ENCODE results near the gene STX19. TPM values are rescaled to one million over a fixed set of nuclear protein-coding genes. Genes with fewer than 3 reads are reported as not detected.
A peak's percentile ranks its signal among the peaks of the same experiment; 100 is the strongest.

Gene STX19
- total RNA-seq (0.16 and 0.47 TPM in 2 replicates), polyA plus RNA-seq (0.12 TPM in 1 of 2 replicates, not detected in the other)

DNA sequence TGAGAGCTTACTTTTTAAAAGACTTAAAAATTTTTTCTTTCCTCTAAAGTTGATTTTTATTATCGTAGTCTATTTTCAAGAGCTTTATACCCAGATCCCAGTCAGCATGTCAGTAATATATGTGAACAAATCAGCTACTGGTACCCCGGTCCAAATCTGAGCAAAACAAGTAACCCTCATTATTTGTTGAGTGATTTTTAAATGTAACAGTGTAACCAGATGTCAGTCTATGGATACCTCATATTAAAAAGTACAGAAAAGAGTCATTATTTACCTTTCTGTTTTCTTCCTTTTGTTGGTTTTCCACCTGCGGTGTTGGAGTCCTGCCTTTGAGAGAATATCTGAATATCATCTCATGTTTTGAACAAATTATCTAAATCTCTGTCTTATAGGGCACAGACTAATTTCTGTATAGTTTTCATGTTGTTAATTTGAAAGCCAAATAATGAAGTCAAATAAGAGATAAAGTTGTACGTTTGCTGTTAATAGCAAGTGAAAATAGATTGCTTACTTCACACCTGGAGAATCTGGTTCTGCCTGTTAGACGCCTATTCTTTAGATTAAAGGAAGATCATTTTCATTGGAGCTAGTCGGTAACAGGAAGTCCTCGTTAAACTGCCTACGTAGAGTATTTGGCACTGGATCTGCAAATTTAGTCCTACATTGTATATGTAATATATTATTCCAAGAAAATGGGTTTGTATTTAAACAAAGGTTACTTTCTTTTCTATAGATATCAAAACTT is at the start of gene STX19:
STX19 (minus strand) TSS at position 505 of the 745 bp plus-strand sequence. CDS start 13,328 bp downstream, outside the sequence.
- TF ChIP-seq, protein P1, sequence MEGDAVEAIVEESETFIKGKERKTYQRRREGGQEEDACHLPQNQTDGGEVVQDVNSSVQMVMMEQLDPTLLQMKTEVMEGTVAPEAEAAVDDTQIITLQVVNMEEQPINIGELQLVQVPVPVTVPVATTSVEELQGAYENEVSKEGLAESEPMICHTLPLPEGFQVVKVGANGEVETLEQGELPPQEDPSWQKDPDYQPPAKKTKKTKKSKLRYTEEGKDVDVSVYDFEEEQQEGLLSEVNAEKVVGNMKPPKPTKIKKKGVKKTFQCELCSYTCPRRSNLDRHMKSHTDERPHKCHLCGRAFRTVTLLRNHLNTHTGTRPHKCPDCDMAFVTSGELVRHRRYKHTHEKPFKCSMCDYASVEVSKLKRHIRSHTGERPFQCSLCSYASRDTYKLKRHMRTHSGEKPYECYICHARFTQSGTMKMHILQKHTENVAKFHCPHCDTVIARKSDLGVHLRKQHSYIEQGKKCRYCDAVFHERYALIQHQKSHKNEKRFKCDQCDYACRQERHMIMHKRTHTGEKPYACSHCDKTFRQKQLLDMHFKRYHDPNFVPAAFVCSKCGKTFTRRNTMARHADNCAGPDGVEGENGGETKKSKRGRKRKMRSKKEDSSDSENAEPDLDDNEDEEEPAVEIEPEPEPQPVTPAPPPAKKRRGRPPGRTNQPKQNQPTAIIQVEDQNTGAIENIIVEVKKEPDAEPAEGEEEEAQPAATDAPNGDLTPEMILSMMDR (IDR thresholded peaks at IDR 0.05; ENCODE audit: poor library complexity) = no peak
- no peak for TF ChIP-seq EZH2 (IDR thresholded peaks at IDR 0.05; ENCODE audit: borderline replicate concordance)
- no peak for TF ChIP-seq EZH2phosphoT487 (IDR thresholded peaks at IDR 0.05; ENCODE audit: low read depth, severe bottlenecking, unreplicated experiment)
- Histone ChIP-seq H3K9me2 (replicated peaks; ENCODE audit: insufficient read depth) (no peaks in the 10 kb centered on the region), H3K4me1 (ENCODE audit: insufficient read depth) (no peaks in the 10 kb centered on the region), H2AFZ (no peak within 1 kb of the TSS), H3K4me2 (no peak within 1 kb of the TSS), H3K36me3 (replicated peaks; ENCODE audit: insufficient read depth, low read depth) (no peaks in the 10 kb centered on the region), H4K20me1 (ENCODE audit: insufficient read depth, poor library complexity, severe bottlenecking) (no peaks in the 10 kb centered on the region), H3K9me3 (ENCODE audit: low read depth) (no peaks in the 10 kb centered on the region), H3K27ac (peak within 1 kb of the TSS; percentile 12), H3K4me3 (no peak within 1 kb of the TSS), H3K79me2 (no peaks in the 10 kb centered on the region), H3K27me3 (no peaks in the 10 kb centered on the region)
- no peak for DNase-seq (ENCODE audit: low spot score)
- 73% methylated on average over 8 of the region's 8 CpGs for WGBS (ENCODE audit: low lambda C conversion rate, missing lambda C conversion rate)

- WGBS (ENCODE audit: low lambda C conversion rate, missing lambda C conversion rate) = 92% methylated on average over 3 of the region's 3 CpGs
- Histone ChIP-seq H2AFZ (no peak overlapping the region), H3K9me2 (replicated peaks; ENCODE audit: insufficient read depth) (no peaks in the 10 kb centered on the region), H3K4me2 (no peak overlapping the region), H3K4me3 (no peak overlapping the region), H3K27me3 (no peaks in the 10 kb centered on the region), H3K36me3 (replicated peaks; ENCODE audit: insufficient read depth, low read depth) (no peaks in the 10 kb centered on the region), H3K79me2 (peaks cover 42% of the 10 kb centered on the region), H3K27ac (no peak overlapping the region), H4K20me1 (ENCODE audit: insufficient read depth, poor library complexity, severe bottlenecking) (no peaks in the 10 kb centered on the region), H3K9me3 (ENCODE audit: low read depth) (no peaks in the 10 kb centered on the region), H3K4me1 (ENCODE audit: insufficient read depth) (no peaks in the 10 kb centered on the region)
- DNase-seq (ENCODE audit: low spot score) = no peak
- TF ChIP-seq EZH2 (IDR thresholded peaks at IDR 0.05; ENCODE audit: borderline replicate concordance) (no peak), EZH2phosphoT487 (IDR thresholded peaks at IDR 0.05; ENCODE audit: low read depth, severe bottlenecking, unreplicated experiment) (no peak)
- TF ChIP-seq, protein P1 (IDR thresholded peaks at IDR 0.05; ENCODE audit: poor library complexity) = no peak
Observed at GRCh38 chr3:94076055-94076454, 47.7 kb upstream of the STX19 start.

GRCh38 chr3:94071713-94072284 is 43.4 kb upstream of the STX19 start:
- H3K4me3 ChIP-seq = no peak overlapping the region
- H3K4me1 ChIP-seq (ENCODE audit: insufficient read depth) = no peaks in the 10 kb centered on the region
- peaks cover 28% of the 10 kb centered on the region for H3K79me2 ChIP-seq
- no peak for TF ChIP-seq EZH2phosphoT487 (IDR thresholded peaks at IDR 0.05; ENCODE audit: low read depth, severe bottlenecking, unreplicated experiment)
- no peak for TF ChIP-seq EZH2 (IDR thresholded peaks at IDR 0.05; ENCODE audit: borderline replicate concordance)
- TF ChIP-seq, protein P1 (IDR thresholded peaks at IDR 0.05; ENCODE audit: poor library complexity) = no peak
- no peak overlapping the region for H3K4me2 ChIP-seq
- no peak overlapping the region for H3K27ac ChIP-seq
- H3K36me3 ChIP-seq (replicated peaks; ENCODE audit: insufficient read depth, low read depth) = no peaks in the 10 kb centered on the region
- no peak for DNase-seq (ENCODE audit: low spot score)
- no peaks in the 10 kb centered on the region for H4K20me1 ChIP-seq (ENCODE audit: insufficient read depth, poor library complexity, severe bottlenecking)
- H3K9me3 ChIP-seq (ENCODE audit: low read depth) = no peaks in the 10 kb centered on the region
- H2AFZ ChIP-seq = no peak overlapping the region
- 88% methylated on average over 4 of the region's 4 CpGs for WGBS (ENCODE audit: low lambda C conversion rate, missing lambda C conversion rate)
- H3K9me2 ChIP-seq (replicated peaks; ENCODE audit: insufficient read depth) = no peaks in the 10 kb centered on the region
- H3K27me3 ChIP-seq = no peaks in the 10 kb centered on the region

Measured in hepatocyte (in vitro differentiated cells).